Umbilical cord (tissue), 2 donors: Measurements from ENCODE around the gene USP31. TPM values are rescaled to one million over a fixed set of nuclear protein-coding genes. Genes with fewer than 3 reads are reported as not detected.

ENCODE experiments used
- DNase-seq: peaks from one replicate; pipeline ENCODE4 v3.0.0-alpha.2; 2015; ENCODE audit warnings: low spot score
- total RNA-seq: library from RNA; depleted of rRNA; stranded (reverse); fragments of >200 nt; gene quantifications from one replicate; pipeline ENCODE4 v1.2.3, GENCODE V29; 2014; ENCODE audit warnings: low replicate concordance; ENCODE audit not compliant: insufficient read depth

Gene USP31
- total RNA-seq, 1 donor from 2014 or later = 6.7 TPM

DNA sequence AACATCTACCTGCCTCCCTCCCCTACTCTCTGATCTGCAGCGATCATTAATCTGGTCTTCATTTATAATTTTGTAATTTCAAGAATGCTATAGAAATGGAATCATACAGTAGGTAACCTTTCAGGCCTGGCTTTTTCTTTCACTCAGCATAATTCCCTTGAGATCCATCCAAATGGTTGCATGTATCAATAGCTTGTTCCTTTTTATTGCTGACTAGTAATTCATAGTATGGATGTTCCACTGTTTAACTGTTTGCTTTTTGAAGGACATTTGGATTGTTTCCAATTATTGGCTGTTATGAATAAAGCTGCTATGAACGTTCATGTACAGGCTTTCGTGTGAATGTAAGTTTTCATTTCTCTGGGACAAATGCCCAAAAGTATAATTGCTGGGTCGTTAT is 125.2 kb downstream of the USP31 start:
- no peak for DNase-seq

DNA sequence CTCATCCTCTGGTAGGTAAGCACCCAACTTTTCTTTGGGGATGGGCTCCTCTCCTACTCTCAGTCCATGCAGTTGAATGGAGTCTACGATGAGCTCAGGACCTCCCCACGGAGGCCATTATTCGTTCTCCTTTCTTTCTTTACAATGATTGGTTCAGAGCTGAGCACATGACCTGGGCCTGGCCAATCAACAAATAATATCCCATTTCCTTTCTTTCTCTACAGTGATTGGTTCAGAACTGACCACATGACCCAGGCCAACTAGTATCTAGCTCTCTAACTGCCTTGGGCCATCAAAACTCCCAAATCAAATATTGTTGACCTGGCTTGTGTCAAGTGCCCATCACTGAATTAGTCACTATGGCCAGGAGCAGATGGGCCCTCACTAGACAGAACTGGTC is 129.2 kb downstream of the USP31 start:
- DNase-seq = no peak

DNA sequence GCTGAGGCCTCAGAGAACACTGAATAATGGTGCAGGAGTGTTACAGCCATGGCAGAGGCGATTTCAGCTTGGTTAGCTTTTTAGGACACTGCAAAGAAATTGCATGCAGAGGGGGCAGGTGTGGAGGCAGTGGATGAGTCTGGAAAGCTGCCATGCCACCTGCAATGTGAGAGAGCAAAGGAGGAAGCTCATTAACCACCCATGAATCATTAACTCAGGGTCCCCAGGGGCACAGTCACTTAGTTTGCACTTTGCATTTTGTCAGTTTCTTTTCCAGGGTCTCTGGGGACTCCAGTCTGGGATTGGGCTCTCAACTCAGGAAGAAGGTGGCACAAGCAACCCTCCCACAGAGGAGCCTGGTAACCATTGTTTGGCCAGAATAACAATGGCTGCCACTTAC is 132.9 kb downstream of the USP31 start:
- no peak for DNase-seq

DNA sequence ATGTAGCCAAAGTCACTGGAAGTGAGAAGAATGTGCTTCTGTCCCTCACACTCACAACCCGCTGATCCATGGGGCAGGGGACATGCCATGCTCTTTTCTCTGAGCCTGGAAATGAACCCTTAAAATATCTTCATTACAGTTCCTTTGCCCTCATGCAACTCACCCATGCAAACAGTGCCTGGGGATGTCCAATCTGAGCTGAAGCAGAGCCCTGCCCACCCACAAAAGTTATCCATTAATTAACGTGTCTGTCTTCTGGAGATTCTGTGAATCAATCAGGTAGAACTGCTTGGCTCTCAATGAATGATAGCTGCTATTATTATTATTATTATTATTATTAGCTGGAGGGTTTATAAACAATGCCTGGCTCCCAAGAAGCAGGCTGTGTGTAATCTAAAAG is 133.7 kb downstream of the USP31 start:
- DNase-seq = no peak

DNA sequence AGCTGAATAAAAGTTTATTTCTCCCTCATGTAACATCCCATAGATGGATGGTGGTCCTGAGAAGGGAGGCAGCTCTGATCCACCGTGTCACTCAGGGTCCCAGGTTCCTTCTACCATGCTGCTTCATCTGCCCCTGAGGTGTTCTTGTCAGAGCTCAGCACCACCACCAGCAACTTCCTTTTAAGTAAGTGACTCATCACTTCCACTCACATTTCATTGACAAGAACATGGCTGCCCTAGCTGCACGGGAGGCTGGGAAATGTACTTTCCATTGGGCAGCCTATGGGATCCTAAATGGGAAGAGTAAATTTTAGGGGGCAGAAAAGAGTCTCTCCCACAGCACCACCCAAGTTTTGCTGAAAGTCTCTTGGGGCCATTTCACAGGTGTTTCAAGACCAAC is 134.7 kb downstream of the USP31 start:
- DNase-seq = no peak

Other genes with a start within 250 kb of the USP31 start
- gene SCNN1G, start 33.3 kb upstream of the USP31 start, total RNA-seq = 0.48 TPM
- gene SCNN1B, start 152.8 kb upstream of the USP31 start, total RNA-seq = 1.2 TPM